Gastrocnemius medialis (tissue), 4 donors: ENCODE data around the gene MYO9A.

Experiments used
- CTCF ChIP-seq, 5 experiments: fragments of 450-650 bp in 3 of 5; fragments of 200-600 bp in 2 of 5; sonication (generic) in 2 of 5; IDR thresholded peaks in 4 of 5; conservative IDR thresholded peaks in 1 of 5; 1 replicate in 4 of 5; 2 replicates in 1 of 5; pipeline ENCODE4 v1.5.1; 2016 to 2019; ENCODE audit warnings: antibody characterized with exemption in 5 of 5, mild to moderate bottlenecking in 3 of 5, moderate library complexity in 3 of 5
- POLR2A ChIP-seq, 2 donors: fragments of 450-650 bp; IDR thresholded peaks; one replicate each; pipeline ENCODE4 v1.6.1; 2017; ENCODE audit warnings: antibody characterized with exemption in 2 of 2, mild to moderate bottlenecking in 2 of 2, moderate library complexity in 2 of 2

DNA sequence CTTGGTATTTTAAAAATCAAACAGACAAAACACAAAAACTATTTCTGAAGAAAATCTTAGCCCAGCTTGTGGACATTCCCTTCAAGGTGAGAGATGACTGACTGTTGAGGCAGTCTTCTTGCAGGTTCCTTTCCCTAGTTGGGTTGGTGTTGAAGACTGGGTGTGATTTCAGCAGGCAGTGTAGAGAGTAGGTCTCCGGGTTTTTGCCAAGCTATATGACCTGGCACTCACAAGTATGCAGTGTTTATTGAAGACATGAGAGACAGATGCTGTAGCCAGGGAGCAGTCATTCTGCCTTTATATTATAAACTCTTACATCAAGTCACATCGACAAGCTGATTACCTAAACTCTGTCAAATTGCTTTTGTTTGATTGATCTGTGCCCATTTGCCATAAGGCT lies 17.8 kb upstream of the MYO9A start:
- TF ChIP-seq CTCF (IDR thresholded peaks at IDR 0.05 in 4 of 5, conservative IDR thresholded peaks at IDR 0.05 in 1 of 5) (no peak), POLR2A (IDR thresholded peaks at IDR 0.05) (no peak)
